Lower lobe of right lung (tissue), 2 donors: Measurements from ENCODE around the gene PEAK1. TPM values are rescaled to one million over a fixed set of nuclear protein-coding genes. Genes with fewer than 3 reads are reported as not detected.

Experiments
- ATAC-seq, 2 donors: fragments of 200-7000 bp; cut with Tn5 transposase; one replicate each; pipeline ENCODE4 v1.9.1; 2020 to 2022; ENCODE audit warnings: mild to moderate bottlenecking in 2 of 2, moderate library complexity in 2 of 2
- DNase-seq: peaks from one replicate; pipeline ENCODE4 v3.0.0-alpha.2; 2020
- H3K27ac ChIP-seq: fragments of 200-600 bp; one replicate; pipeline ENCODE4 v1.8.0; 2022
- H3K27me3 ChIP-seq: fragments of 200-600 bp; one replicate; pipeline ENCODE4 v1.8.0; 2022; ENCODE audit warnings: low read depth
- H3K36me3 ChIP-seq: fragments of 200-600 bp; one replicate; pipeline ENCODE4 v1.8.0; 2022; ENCODE audit warnings: mild to moderate bottlenecking
- H3K4me1 ChIP-seq: fragments of 200-600 bp; one replicate; pipeline ENCODE4 v1.8.0; 2022
- H3K4me3 ChIP-seq: fragments of 200-600 bp; one replicate; pipeline ENCODE4 v1.8.0; 2022; ENCODE audit warnings: mild to moderate bottlenecking
- H3K9me3 ChIP-seq: fragments of 200-600 bp; one replicate; pipeline ENCODE4 v1.8.0; 2022
- intact Hi-C: fragments of 100-400 bp; cut with DNase I; formaldehyde crosslinking; loops from one replicate; pipeline ENCODE4 v1.11.0; 2022
- total RNA-seq: library from RNA; stranded (reverse); fragmentation: NEBNext Ultra II Directional; extraction: Animal tissue kit (Norgen Biotek cat#: 25700); gene quantifications from one replicate; pipeline ENCODE4 v1.2.1, GENCODE V29; 2021
- TF ChIP-seq, protein P1 (sequence below): fragments of 200-600 bp; IDR thresholded peaks from one replicate; pipeline ENCODE4 v1.8.0; 2022; ENCODE audit warnings: antibody characterized with exemption, mild to moderate bottlenecking
- donor health status: DM: no; HTN: yes; CAD: no; lungs with severe emphysema.

Gene PEAK1
- total RNA-seq, 1 donor from 2014 or later = 112 TPM

DNA sequence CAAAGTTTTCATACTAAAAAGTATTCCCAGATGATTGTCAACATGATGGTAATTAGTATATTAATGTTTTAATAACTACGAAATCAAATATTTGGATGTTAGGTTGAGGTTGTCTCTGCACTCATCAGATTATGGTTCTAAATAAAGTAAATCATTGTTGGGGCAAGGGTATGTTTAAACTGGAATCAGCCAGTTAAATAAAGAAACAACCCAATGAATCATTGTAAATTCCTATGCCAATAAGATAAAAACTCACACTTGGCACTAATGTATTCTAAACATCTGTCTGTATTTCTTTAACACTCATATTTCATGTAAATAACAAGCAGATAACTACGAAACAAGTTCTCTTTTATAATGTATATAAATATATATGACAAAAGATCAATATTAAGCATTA is 92.7 kb downstream of the PEAK1 start:
- intact Hi-C loops = no loop called here
- H3K4me1 ChIP-seq = peaks cover 11% of the 10 kb centered on the region
- ATAC-seq = no peak
- H3K27ac ChIP-seq = no peak overlapping the region
- no peak overlapping the region for H3K4me3 ChIP-seq
- H3K36me3 ChIP-seq = no peaks in the 10 kb centered on the region
- H3K27me3 ChIP-seq = no peaks in the 10 kb centered on the region
- DNase-seq = no peak
- H3K9me3 ChIP-seq = no peaks in the 10 kb centered on the region
- TF ChIP-seq, protein P1, sequence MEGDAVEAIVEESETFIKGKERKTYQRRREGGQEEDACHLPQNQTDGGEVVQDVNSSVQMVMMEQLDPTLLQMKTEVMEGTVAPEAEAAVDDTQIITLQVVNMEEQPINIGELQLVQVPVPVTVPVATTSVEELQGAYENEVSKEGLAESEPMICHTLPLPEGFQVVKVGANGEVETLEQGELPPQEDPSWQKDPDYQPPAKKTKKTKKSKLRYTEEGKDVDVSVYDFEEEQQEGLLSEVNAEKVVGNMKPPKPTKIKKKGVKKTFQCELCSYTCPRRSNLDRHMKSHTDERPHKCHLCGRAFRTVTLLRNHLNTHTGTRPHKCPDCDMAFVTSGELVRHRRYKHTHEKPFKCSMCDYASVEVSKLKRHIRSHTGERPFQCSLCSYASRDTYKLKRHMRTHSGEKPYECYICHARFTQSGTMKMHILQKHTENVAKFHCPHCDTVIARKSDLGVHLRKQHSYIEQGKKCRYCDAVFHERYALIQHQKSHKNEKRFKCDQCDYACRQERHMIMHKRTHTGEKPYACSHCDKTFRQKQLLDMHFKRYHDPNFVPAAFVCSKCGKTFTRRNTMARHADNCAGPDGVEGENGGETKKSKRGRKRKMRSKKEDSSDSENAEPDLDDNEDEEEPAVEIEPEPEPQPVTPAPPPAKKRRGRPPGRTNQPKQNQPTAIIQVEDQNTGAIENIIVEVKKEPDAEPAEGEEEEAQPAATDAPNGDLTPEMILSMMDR = no peak

DNA sequence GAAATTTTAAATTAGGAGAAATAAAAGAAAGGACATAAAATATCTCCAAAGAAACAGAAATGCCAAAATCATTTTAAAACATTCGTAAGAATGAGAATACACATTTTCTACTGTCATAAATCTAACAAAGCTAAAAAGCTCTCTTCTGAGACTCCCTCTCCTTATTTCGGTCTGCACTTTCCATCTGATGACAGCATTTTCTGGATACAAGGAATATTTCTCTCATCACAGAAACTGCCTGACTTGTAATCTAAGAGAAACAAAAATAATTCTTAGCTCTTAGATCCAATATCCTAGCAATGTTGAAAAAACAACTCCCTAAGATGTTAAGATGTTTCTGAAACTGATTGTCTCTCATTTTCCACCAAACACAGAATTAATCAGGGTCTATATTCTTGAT is 93.5 kb downstream of the PEAK1 start:
- H3K36me3 ChIP-seq = no peaks in the 10 kb centered on the region
- TF ChIP-seq, protein P1 = no peak
- H3K4me3 ChIP-seq = no peak overlapping the region
- H3K4me1 ChIP-seq = peaks cover 11% of the 10 kb centered on the region
- H3K27me3 ChIP-seq = no peaks in the 10 kb centered on the region
- H3K9me3 ChIP-seq = no peaks in the 10 kb centered on the region
- H3K27ac ChIP-seq = no peak overlapping the region
- intact Hi-C loops = no loop called here
- ATAC-seq (no peak), DNase-seq (no peak)

DNA sequence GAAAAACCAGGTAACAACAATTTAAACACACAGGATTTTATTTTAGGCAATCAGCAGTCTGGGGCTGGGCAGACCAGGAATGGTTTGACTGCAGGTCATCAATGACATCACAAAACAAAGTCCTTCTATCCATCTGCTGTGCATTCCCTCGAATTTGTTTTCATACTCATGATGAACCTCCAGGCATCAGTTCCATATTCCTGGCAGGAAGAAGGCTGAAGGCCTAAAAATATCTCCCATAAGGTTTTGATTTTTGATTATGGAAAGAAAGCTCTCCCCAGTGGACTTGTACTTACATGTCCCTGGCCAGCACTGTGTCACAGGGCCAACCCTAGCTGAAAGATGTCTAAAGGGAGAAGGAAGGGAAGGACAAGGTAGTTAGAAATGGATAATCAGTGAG is 107.4 kb downstream of the PEAK1 start:
- Histone ChIP-seq H3K9me3 (no peaks in the 10 kb centered on the region), H3K4me1 (peaks cover 10% of the 10 kb centered on the region), H3K27ac (no peak overlapping the region), H3K27me3 (no peaks in the 10 kb centered on the region), H3K4me3 (no peak overlapping the region), H3K36me3 (no peaks in the 10 kb centered on the region)
- ATAC-seq = no peak
- intact Hi-C loops = no loop called here
- TF ChIP-seq, protein P1 = no peak
- no peak for DNase-seq

DNA sequence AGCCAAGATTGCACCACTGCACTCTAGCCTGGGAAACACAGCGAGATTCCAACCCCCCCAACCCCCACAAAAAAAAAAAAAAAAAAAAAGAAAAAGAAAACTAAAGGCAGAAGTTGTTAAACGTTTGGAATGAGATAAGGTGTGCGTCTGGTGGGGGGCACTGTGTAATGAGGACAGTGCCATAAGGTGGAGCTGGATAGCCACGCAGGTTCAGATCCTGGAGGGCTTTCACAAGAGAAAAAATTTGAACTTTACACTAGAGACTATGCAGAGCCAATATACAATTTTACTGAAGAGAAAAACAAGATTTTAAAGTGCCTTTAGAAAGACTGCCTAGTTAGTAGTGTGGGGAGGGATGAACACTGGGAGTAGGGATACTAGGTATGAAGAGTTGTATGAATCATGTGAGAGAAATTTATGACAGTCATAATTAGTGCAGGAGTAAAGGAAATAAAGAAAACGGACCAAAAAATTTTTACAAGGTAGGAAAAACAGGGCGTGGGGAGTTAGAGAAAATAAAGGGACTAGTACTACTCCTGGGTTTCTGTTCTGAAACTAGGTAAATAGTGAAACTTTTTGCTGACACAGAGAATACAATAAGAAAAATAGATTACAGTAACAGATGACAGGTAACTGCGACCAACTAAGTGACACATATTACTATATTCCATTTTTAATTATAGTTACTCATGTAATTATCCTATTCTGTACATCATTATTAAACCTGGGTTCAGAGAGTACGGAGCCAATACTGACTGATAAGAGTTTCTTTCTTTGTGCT is 108.1 kb downstream of the PEAK1 start:
- intact Hi-C loops = no loop called here
- no peak for ATAC-seq

DNA sequence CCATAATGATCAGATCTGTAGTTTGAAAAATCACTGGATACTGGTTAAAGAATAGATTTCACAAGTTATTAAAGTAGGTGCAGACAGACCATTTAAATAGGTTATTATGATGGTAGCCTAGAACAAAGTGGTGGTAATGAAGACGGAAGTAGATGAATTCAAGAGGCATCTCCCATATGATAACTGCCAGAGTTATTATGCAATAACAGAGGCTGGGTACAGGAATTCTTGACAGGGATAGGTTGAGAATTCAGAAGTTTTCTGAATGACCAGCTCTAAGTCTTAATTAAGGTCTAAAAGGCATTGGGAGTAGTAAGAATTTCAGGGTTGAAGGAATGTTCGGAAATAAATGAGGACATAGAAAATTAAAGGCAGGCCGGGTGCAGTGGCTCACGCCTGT is 108.9 kb downstream of the PEAK1 start:
- ATAC-seq (no peak), DNase-seq (no peak)
- TF ChIP-seq, protein P1 = no peak
- Histone ChIP-seq H3K9me3 (no peaks in the 10 kb centered on the region), H3K36me3 (no peaks in the 10 kb centered on the region), H3K4me3 (no peak overlapping the region), H3K27ac (no peak overlapping the region), H3K4me1 (peaks cover 10% of the 10 kb centered on the region), H3K27me3 (no peaks in the 10 kb centered on the region)
- intact Hi-C loops = no loop called here

More for the DNA sequence above, 108.1 kb downstream of the PEAK1 start:
- TF ChIP-seq, protein P1 = no peak
- Histone ChIP-seq H3K9me3 (no peaks in the 10 kb centered on the region), H3K4me3 (no peak overlapping the region), H3K27ac (no peak overlapping the region), H3K27me3 (no peaks in the 10 kb centered on the region), H3K36me3 (no peaks in the 10 kb centered on the region), H3K4me1 (peaks cover 10% of the 10 kb centered on the region)
- DNase-seq = no peak
